Measurements from ENCODE around the gene ELOVL5. TPM values are rescaled to one million over a fixed set of nuclear protein-coding genes. Genes with fewer than 3 reads are reported as not detected.

Gene ELOVL5
- total and polyA plus RNA-seq, 2 donors = 62.8 to 75.6 TPM

DNA sequence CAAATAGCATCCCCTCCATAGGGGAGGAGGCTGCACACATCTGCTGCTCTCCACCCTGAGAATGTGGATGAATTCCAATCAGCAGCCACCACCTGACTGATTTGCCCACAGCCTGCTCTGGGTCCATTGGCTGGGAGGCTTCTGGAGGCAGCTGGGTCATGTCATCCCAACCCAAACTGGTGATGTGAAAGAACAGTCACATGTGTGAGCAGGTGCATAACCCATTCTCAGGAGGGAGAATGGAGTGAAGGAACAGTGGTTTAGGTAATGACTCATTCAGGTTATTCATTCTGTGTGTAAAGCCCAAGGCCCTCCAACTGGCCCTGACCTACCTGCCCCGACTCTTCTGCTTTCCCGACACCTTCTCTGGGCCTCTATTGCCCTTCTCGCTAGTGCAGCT, 109.2 kb downstream of the ELOVL5 start:
- H3K4me3 ChIP-seq (ENCODE audit: low read length in 2 of 2) = no peak overlapping the region
- whole genome bisulfite sequencing = over 99% methylated on average over 3 of the region's 3 CpGs
- DNase-seq (ENCODE audit: low read depth in 6 of 9, low spot score in 9 of 9) = no peak
- H3K4me1 ChIP-seq (ENCODE audit: control insufficient read depth in 2 of 2, insufficient read depth in 2 of 2, low read length in 2 of 2) = peaks cover 0 to 7% of the 10 kb centered on the region in 2 donors
- H3K27ac ChIP-seq (ENCODE audit: low read depth in 1 of 2, low read length in 1 of 2) = no peak overlapping the region
- peaks cover 0 to 3% of the 10 kb centered on the region in 2 donors for H3K9me3 ChIP-seq (ENCODE audit: control insufficient read depth in 2 of 2, insufficient read depth in 1 of 2, low read length in 1 of 2)
- H3K27me3 ChIP-seq (ENCODE audit: control insufficient read depth in 2 of 2, insufficient read depth in 1 of 2, low read length in 1 of 2) = no peaks in the 10 kb centered on the region
- H3K36me3 ChIP-seq (ENCODE audit: control insufficient read depth in 2 of 2, insufficient read depth in 2 of 2, low read length in 1 of 2) = no peaks in the 10 kb centered on the region

GRCh38 chr6:53238311-53238710, 110.4 kb downstream of the ELOVL5 start:
- 95% methylated on average over 3 of the region's 3 CpGs for WGBS
- no peak for DNase-seq (ENCODE audit: low read depth in 6 of 9, low spot score in 9 of 9)
- H3K4me1 ChIP-seq (ENCODE audit: control insufficient read depth in 2 of 2, insufficient read depth in 2 of 2, low read length in 2 of 2) = peaks cover 0 to 3% of the 10 kb centered on the region in 2 donors

GRCh38 chr6:53236241-53236640, 112.5 kb downstream of the ELOVL5 start:
- Histone ChIP-seq H3K36me3 (ENCODE audit: control insufficient read depth in 2 of 2, insufficient read depth in 2 of 2, low read length in 1 of 2) (no peaks in the 10 kb centered on the region), H3K27me3 (ENCODE audit: control insufficient read depth in 2 of 2, insufficient read depth in 1 of 2, low read length in 1 of 2) (no peaks in the 10 kb centered on the region), H3K9me3 (ENCODE audit: control insufficient read depth in 2 of 2, insufficient read depth in 1 of 2, low read length in 1 of 2) (peaks cover 0 to 3% of the 10 kb centered on the region in 2 donors), H3K27ac (ENCODE audit: low read depth in 1 of 2, low read length in 1 of 2) (no peak overlapping the region), H3K4me1 (ENCODE audit: control insufficient read depth in 2 of 2, insufficient read depth in 2 of 2, low read length in 2 of 2) (peaks cover 0 to 2% of the 10 kb centered on the region in 2 donors), H3K4me3 (ENCODE audit: low read length in 2 of 2) (no peak overlapping the region)
- 74% methylated on average over 3 of the region's 3 CpGs for WGBS
- no peak for DNase-seq (ENCODE audit: low read depth in 6 of 9, low spot score in 9 of 9)

More at GRCh38 chr6:53238311-53238710, 110.4 kb downstream of the ELOVL5 start:
- peaks cover 0 to 3% of the 10 kb centered on the region in 2 donors for H3K9me3 ChIP-seq (ENCODE audit: control insufficient read depth in 2 of 2, insufficient read depth in 1 of 2, low read length in 1 of 2)
- no peak overlapping the region for H3K4me3 ChIP-seq (ENCODE audit: low read length in 2 of 2)
- H3K27ac ChIP-seq (ENCODE audit: low read depth in 1 of 2, low read length in 1 of 2) = no peak overlapping the region
- no peaks in the 10 kb centered on the region for H3K36me3 ChIP-seq (ENCODE audit: control insufficient read depth in 2 of 2, insufficient read depth in 2 of 2, low read length in 1 of 2)
- no peaks in the 10 kb centered on the region for H3K27me3 ChIP-seq (ENCODE audit: control insufficient read depth in 2 of 2, insufficient read depth in 1 of 2, low read length in 1 of 2)

GRCh38 chr6:53235508-53235907, 113.2 kb downstream of the ELOVL5 start:
- 88% methylated on average over 5 of the region's 5 CpGs for WGBS
- Histone ChIP-seq H3K4me1 (ENCODE audit: control insufficient read depth in 2 of 2, insufficient read depth in 2 of 2, low read length in 2 of 2) (no peaks in the 10 kb centered on the region), H3K27me3 (ENCODE audit: control insufficient read depth in 2 of 2, insufficient read depth in 1 of 2, low read length in 1 of 2) (no peaks in the 10 kb centered on the region), H3K27ac (ENCODE audit: low read depth in 1 of 2, low read length in 1 of 2) (no peak overlapping the region), H3K36me3 (ENCODE audit: control insufficient read depth in 2 of 2, insufficient read depth in 2 of 2, low read length in 1 of 2) (no peaks in the 10 kb centered on the region), H3K4me3 (ENCODE audit: low read length in 2 of 2) (no peak overlapping the region), H3K9me3 (ENCODE audit: control insufficient read depth in 2 of 2, insufficient read depth in 1 of 2, low read length in 1 of 2) (peaks cover 0 to 1% of the 10 kb centered on the region in 2 donors)
- no peak for DNase-seq (ENCODE audit: low read depth in 6 of 9, low spot score in 9 of 9)

GRCh38 chr6:53233309-53233708, 115.4 kb downstream of the ELOVL5 start:
- no peak for DNase-seq (ENCODE audit: low read depth in 6 of 9, low spot score in 9 of 9)
- H3K9me3 ChIP-seq (ENCODE audit: control insufficient read depth in 2 of 2, insufficient read depth in 1 of 2, low read length in 1 of 2) = no peaks in the 10 kb centered on the region
- no peaks in the 10 kb centered on the region for H3K27me3 ChIP-seq (ENCODE audit: control insufficient read depth in 2 of 2, insufficient read depth in 1 of 2, low read length in 1 of 2)
- H3K27ac ChIP-seq (ENCODE audit: low read depth in 1 of 2, low read length in 1 of 2) = no peak overlapping the region
- no peak overlapping the region for H3K4me3 ChIP-seq (ENCODE audit: low read length in 2 of 2)
- no peaks in the 10 kb centered on the region for H3K36me3 ChIP-seq (ENCODE audit: control insufficient read depth in 2 of 2, insufficient read depth in 2 of 2, low read length in 1 of 2)
- H3K4me1 ChIP-seq (ENCODE audit: control insufficient read depth in 2 of 2, insufficient read depth in 2 of 2, low read length in 2 of 2) = no peaks in the 10 kb centered on the region
- WGBS = 89% methylated on average over 4 of the region's 4 CpGs

GRCh38 chr6:53230775-53231467, 117.8 kb downstream of the ELOVL5 start:
- WGBS = 86% methylated on average over 10 of the region's 10 CpGs
- H3K36me3 ChIP-seq (ENCODE audit: control insufficient read depth in 2 of 2, insufficient read depth in 2 of 2, low read length in 1 of 2) = no peaks in the 10 kb centered on the region
- no peak overlapping the region for H3K4me3 ChIP-seq (ENCODE audit: low read length in 2 of 2)
- no peaks in the 10 kb centered on the region for H3K9me3 ChIP-seq (ENCODE audit: control insufficient read depth in 2 of 2, insufficient read depth in 1 of 2, low read length in 1 of 2)
- H3K4me1 ChIP-seq (ENCODE audit: control insufficient read depth in 2 of 2, insufficient read depth in 2 of 2, low read length in 2 of 2) = no peaks in the 10 kb centered on the region
- no peaks in the 10 kb centered on the region for H3K27me3 ChIP-seq (ENCODE audit: control insufficient read depth in 2 of 2, insufficient read depth in 1 of 2, low read length in 1 of 2)
- H3K27ac ChIP-seq (ENCODE audit: low read depth in 1 of 2, low read length in 1 of 2) = no peak overlapping the region
- DNase-seq (ENCODE audit: low read depth in 6 of 9, low spot score in 9 of 9) = no peak

GRCh38 chr6:53227847-53228246, 120.9 kb downstream of the ELOVL5 start:
- Histone ChIP-seq H3K4me1 (ENCODE audit: control insufficient read depth in 2 of 2, insufficient read depth in 2 of 2, low read length in 2 of 2) (no peaks in the 10 kb centered on the region), H3K9me3 (ENCODE audit: control insufficient read depth in 2 of 2, insufficient read depth in 1 of 2, low read length in 1 of 2) (no peaks in the 10 kb centered on the region), H3K27me3 (ENCODE audit: control insufficient read depth in 2 of 2, insufficient read depth in 1 of 2, low read length in 1 of 2) (no peaks in the 10 kb centered on the region), H3K4me3 (ENCODE audit: low read length in 2 of 2) (no peak overlapping the region), H3K36me3 (ENCODE audit: control insufficient read depth in 2 of 2, insufficient read depth in 2 of 2, low read length in 1 of 2) (no peaks in the 10 kb centered on the region), H3K27ac (ENCODE audit: low read depth in 1 of 2, low read length in 1 of 2) (no peak overlapping the region)
- no peak for DNase-seq (ENCODE audit: low read depth in 6 of 9, low spot score in 9 of 9)
- 97% methylated on average over 3 of the region's 3 CpGs for WGBS

GRCh38 chr6:53220605-53221004, 128.1 kb downstream of the ELOVL5 start:
- H3K36me3 ChIP-seq (ENCODE audit: control insufficient read depth in 2 of 2, insufficient read depth in 2 of 2, low read length in 1 of 2) = no peaks in the 10 kb centered on the region
- H3K27ac ChIP-seq (ENCODE audit: low read depth in 1 of 2, low read length in 1 of 2) = no peak overlapping the region
- no peaks in the 10 kb centered on the region for H3K9me3 ChIP-seq (ENCODE audit: control insufficient read depth in 2 of 2, insufficient read depth in 1 of 2, low read length in 1 of 2)
- no peak for DNase-seq (ENCODE audit: low read depth in 6 of 9, low spot score in 9 of 9)
- no peak overlapping the region for H3K4me3 ChIP-seq (ENCODE audit: low read length in 2 of 2)
- H3K4me1 ChIP-seq (ENCODE audit: control insufficient read depth in 2 of 2, insufficient read depth in 2 of 2, low read length in 2 of 2) = peaks cover 6 to 8% of the 10 kb centered on the region in 2 donors
- no peaks in the 10 kb centered on the region for H3K27me3 ChIP-seq (ENCODE audit: control insufficient read depth in 2 of 2, insufficient read depth in 1 of 2, low read length in 1 of 2)
